CD4-positive, CD25-positive, alpha-beta regulatory T cell (primary cell): Measurements from ENCODE around the gene PRR15L. TPM values are rescaled to one million over a fixed set of nuclear protein-coding genes. Genes with fewer than 3 reads are reported as not detected.
"Not testable (repeated sequence)": the region's sequence is repeated elsewhere in the genome, so short reads cannot be mapped to it uniquely, and the experiment has no call there.

ENCODE experiments used
- ATAC-seq, 2 donors: fragments of 150-1000 bp; cut with Tn5 transposase; one replicate each; pipeline ENCODE4 v1.10.0; 2021; ENCODE audit warnings: low read depth in 2 of 2, moderate number of reproducible peaks in 2 of 2, moderate library complexity in 1 of 2
- DNase-seq, 3 donors: peaks; one replicate each; pipeline versions ENCODE4 v3.0.0 to v3.0.0-alpha.2; 2012 to 2022; ENCODE audit warnings: mixed read lengths in 1 of 3
- H3K27ac ChIP-seq: one replicate; pipeline ENCODE4 v1.7.0; 2013; ENCODE audit warnings: mild to moderate bottlenecking, low read length; ENCODE audit not compliant: insufficient read depth, poor library complexity, severe bottlenecking
- H3K27me3 ChIP-seq: one replicate; pipeline ENCODE4 v1.7.0; 2013; ENCODE audit warnings: low read length; ENCODE audit not compliant: control insufficient read depth, insufficient read depth
- H3K36me3 ChIP-seq: one replicate; pipeline ENCODE4 v1.7.0; 2013; ENCODE audit warnings: mild to moderate bottlenecking, low read length, moderate library complexity; ENCODE audit not compliant: control insufficient read depth, insufficient read depth
- H3K4me1 ChIP-seq: 2 replicates; pipeline ENCODE4 v1.7.0; 2013; ENCODE audit warnings: mild to moderate bottlenecking, low read length; ENCODE audit not compliant: insufficient read depth, control insufficient read depth, poor library complexity, severe bottlenecking
- H3K4me3 ChIP-seq: one replicate; pipeline ENCODE4 v1.7.0; 2013; ENCODE audit warnings: low read depth, mild to moderate bottlenecking, low read length, moderate library complexity
- H3K9me3 ChIP-seq, 2 experiments: 1 replicate in 1 of 2; 2 replicates in 1 of 2; pipeline ENCODE4 v1.7.0; 2013; ENCODE audit warnings: low read length in 2 of 2, mild to moderate bottlenecking in 1 of 2, moderate library complexity in 1 of 2; ENCODE audit not compliant: control insufficient read depth in 2 of 2
- H3K27ac Mint-ChIP-seq, 3 donors: one replicate each; pipeline ENCODE4 v1.8.0; 2020 to 2022; ENCODE audit warnings: mild to moderate bottlenecking in 3 of 3, mixed read lengths in 3 of 3, moderate library complexity in 2 of 3
- H3K27me3 Mint-ChIP-seq: one replicate; pipeline ENCODE4 v1.8.0; 2022; ENCODE audit warnings: mild to moderate bottlenecking, mixed read lengths
- H3K36me3 Mint-ChIP-seq: one replicate; pipeline ENCODE4 v1.8.0; 2020; ENCODE audit warnings: mixed read lengths
- H3K4me1 Mint-ChIP-seq, 4 donors: one replicate each; pipeline ENCODE4 v1.8.0; 2020 to 2022; ENCODE audit warnings: mixed read lengths in 4 of 4, mild to moderate bottlenecking in 1 of 4
- H3K4me3 Mint-ChIP-seq, 4 donors: one replicate each; pipeline ENCODE4 v1.8.0; 2020 to 2022; ENCODE audit warnings: mild to moderate bottlenecking in 4 of 4, mixed read lengths in 4 of 4, moderate library complexity in 3 of 4
- H3K9me3 Mint-ChIP-seq, 7 donors: one replicate each; pipeline ENCODE4 v1.8.0; 2020 to 2022; ENCODE audit warnings: mixed read lengths in 7 of 7, mild to moderate bottlenecking in 3 of 7, moderate library complexity in 2 of 7
- polyA plus RNA-seq, 4 donors: library from polyadenylated mRNA; unstranded; fragments of 300-500 nt; fragmentation: Illumina TruSeq; gene quantifications; one replicate each; pipeline ENCODE4 v1.2.3, GENCODE V29; 2021
- total RNA-seq: library from RNA; stranded (reverse); gene quantifications from one replicate; pipeline ENCODE4 v1.2.3, GENCODE V29; 2022

PRR15L gene
- total and polyA plus RNA-seq, 5 donors from 2014 or later, result 0.19 to 0.36 TPM; not detected in 3

DNA sequence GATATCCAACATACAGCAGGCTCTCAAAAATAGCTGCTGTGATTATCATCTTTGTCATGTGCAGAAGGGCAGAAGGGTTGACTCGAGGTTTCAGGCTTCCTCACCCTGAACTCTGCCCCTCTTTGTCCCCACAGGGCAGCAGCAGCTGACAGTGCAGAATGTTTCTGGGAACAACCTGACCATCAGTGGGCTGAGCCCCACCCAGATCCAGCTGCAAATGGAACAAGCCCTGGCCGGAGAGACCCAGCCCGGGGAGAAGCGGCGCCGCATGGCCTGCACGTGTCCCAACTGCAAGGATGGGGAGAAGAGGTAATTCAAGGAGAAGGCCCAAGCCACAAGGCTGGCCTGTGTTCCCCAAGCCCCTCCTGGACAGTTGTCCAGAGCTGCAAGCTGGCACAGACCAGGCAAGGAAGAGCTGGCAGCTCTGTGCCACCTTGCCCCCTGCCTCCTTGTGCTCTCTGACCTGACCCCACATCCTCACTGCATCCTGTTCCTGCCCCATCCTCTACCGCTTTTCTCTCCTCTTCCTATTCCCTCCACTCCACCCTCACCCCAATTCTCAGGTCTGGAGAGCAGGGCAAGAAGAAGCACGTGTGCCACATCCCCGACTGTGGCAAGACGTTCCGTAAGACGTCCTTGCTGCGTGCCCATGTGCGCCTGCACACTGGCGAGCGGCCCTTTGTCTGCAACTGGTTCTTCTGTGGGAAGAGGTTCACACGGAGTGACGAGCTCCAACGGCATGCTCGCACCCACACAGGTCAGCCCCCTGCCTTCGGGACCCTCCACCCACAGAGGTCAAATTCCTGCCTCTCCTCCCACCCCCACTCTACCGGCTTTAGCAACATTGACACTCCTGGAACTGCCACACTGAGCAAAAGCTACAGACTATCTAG lies 32.7 kb downstream of the PRR15L start:
- no peak for DNase-seq
- no peaks in the 10 kb centered on the region for H3K9me3 ChIP-seq
- Mint-ChIP-seq H3K4me1 (peaks cover 0 to 8% (median 2%) of the 10 kb centered on the region in 4 donors), H3K36me3 (peaks cover 42% of the 10 kb centered on the region), H3K27ac (peak overlapping the region in 1 of 3 donors; percentile 67), H3K9me3 (no peaks in the 10 kb centered on the region), H3K27me3 (no peaks in the 10 kb centered on the region), H3K4me3 (no peak overlapping the region)
- H3K4me3 ChIP-seq, result no peak overlapping the region
- H3K27me3 ChIP-seq, result no peaks in the 10 kb centered on the region
- peaks cover 65% of the 10 kb centered on the region for H3K36me3 ChIP-seq
- H3K4me1 ChIP-seq, result no peaks in the 10 kb centered on the region
- no peak for ATAC-seq
- no peak overlapping the region for H3K27ac ChIP-seq

DNA sequence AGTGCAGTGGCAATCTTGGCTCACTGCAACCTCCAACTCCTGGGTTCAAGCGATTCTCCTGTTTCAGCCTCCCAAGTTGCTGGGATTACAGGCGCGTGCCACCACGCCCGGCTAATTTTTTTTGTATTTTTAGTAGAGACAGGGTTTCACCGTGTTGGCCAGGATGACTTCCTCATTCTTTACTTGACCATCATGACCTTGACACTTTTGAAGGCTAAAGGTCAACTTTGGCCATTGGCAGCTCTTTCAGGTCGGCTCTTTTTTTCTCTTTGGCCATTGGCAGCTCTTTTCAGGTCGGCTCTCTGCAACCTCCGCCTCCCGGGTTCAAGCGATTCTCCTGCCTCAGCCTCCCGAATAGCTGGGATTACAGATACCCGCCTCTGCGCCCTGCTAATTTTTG lies 37.8 kb downstream of the PRR15L start:
- H3K27ac Mint-ChIP-seq, H3K27me3 Mint-ChIP-seq, H3K9me3 Mint-ChIP-seq, H3K27me3 ChIP-seq, H3K9me3 ChIP-seq, H3K4me1 ChIP-seq, DNase-seq, H3K27ac ChIP-seq, H3K4me3 Mint-ChIP-seq, H3K4me3 ChIP-seq, ATAC-seq: not testable (repeated sequence)
- H3K36me3 ChIP-seq, result peaks cover 53% of the 10 kb centered on the region
- Mint-ChIP-seq H3K4me1 (peaks cover 8 to 15% (median 12%) of the 10 kb centered on the region in 4 donors), H3K36me3 (peaks cover 38% of the 10 kb centered on the region)

DNA sequence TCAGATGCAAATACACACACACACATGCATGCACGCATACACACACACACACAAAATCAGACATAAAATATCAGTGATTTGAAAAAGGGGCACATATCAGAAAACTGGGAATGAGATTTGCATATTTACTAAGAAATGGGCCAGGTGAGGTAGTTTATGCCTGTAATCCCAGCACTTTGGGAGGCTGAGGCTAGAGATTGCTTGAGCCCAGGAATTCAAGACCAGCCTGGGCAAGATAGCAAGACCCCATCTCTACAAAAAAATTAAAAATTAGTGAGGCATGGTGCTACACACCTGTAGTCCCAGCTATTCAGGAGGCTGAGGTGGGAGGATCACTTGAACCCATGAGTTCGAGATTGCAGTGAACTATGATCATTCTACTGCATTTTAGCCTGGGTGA lies 38.7 kb downstream of the PRR15L start:
- Histone ChIP-seq H3K9me3 (no peaks in the 10 kb centered on the region), H3K4me3 (no peak overlapping the region), H3K27me3 (no peaks in the 10 kb centered on the region), H3K4me1 (no peaks in the 10 kb centered on the region), H3K36me3 (peaks cover 45% of the 10 kb centered on the region), H3K27ac (no peak overlapping the region)
- no peak overlapping the region for H3K4me3 Mint-ChIP-seq
- no peak overlapping the region for H3K27ac Mint-ChIP-seq
- H3K4me1 Mint-ChIP-seq, result peaks cover 8 to 16% (median 13%) of the 10 kb centered on the region in 4 donors
- H3K27me3 Mint-ChIP-seq, result no peaks in the 10 kb centered on the region
- DNase-seq (no peak), ATAC-seq (no peak)
- H3K9me3 Mint-ChIP-seq, result no peaks in the 10 kb centered on the region
- peaks cover 44% of the 10 kb centered on the region for H3K36me3 Mint-ChIP-seq

DNA sequence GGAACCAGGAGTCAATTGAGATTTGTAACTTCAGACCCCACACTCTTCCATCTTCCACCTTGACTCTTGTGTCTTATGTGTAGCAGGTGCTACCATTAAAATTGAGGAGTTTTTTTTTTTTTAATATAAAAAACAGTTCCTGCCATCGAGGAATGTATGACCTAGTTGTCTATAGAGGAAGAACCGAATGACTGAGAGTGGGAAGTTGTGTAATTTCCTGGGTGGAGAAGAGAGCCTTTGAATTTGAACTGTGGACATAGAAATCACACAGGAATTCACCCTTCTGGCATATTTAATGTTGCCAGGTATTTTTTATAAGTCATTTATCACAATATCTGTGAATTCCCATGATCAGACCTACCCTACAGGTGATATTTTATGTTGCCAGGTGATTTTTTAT lies 39.7 kb downstream of the PRR15L start:
- Histone ChIP-seq H3K9me3 (no peaks in the 10 kb centered on the region), H3K27me3 (no peaks in the 10 kb centered on the region), H3K4me3 (no peak overlapping the region), H3K36me3 (peaks cover 36% of the 10 kb centered on the region), H3K27ac (no peak overlapping the region), H3K4me1 (no peaks in the 10 kb centered on the region)
- H3K36me3 Mint-ChIP-seq, result peaks cover 40% of the 10 kb centered on the region
- ATAC-seq, result no peak
- H3K27ac Mint-ChIP-seq, result peak overlapping the region in 1 of 3 donors; percentile 45
- H3K27me3 Mint-ChIP-seq, result no peaks in the 10 kb centered on the region
- no peaks in the 10 kb centered on the region for H3K9me3 Mint-ChIP-seq
- DNase-seq, result no peak
- no peak overlapping the region for H3K4me3 Mint-ChIP-seq
- peaks cover 8 to 16% (median 13%) of the 10 kb centered on the region in 4 donors for H3K4me1 Mint-ChIP-seq

DNA sequence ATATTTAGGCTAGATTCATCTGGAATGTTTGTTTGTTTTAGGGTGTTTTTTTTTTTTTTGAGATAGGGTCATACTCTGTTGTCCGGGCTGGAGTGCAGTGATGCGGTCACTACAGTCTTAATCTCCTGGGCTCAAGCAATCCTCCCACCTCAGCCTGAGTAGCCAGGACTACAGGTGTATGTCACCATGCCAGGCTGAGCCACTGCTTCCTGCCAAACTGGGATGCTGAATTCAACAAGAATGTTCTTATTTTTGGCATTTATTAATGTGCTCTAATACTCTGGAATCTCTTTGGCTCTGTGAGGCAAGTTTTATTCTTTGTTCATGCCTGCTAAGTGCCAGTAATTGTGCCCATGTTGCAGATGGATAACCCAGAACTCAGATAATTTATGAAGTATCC lies 40.1 kb downstream of the PRR15L start:
- ATAC-seq (no peak), DNase-seq (no peak)
- Mint-ChIP-seq H3K4me3 (no peak overlapping the region), H3K27ac (peak overlapping the region in 2 of 3 donors; percentile 22 to 45), H3K27me3 (no peaks in the 10 kb centered on the region), H3K36me3 (peaks cover 36% of the 10 kb centered on the region), H3K9me3 (no peaks in the 10 kb centered on the region), H3K4me1 (peaks cover 8 to 18% (median 13%) of the 10 kb centered on the region in 4 donors)
- Histone ChIP-seq H3K36me3 (peaks cover 32% of the 10 kb centered on the region), H3K27me3 (no peaks in the 10 kb centered on the region), H3K27ac (no peak overlapping the region), H3K9me3 (no peaks in the 10 kb centered on the region), H3K4me1 (no peaks in the 10 kb centered on the region), H3K4me3 (no peak overlapping the region)

DNA sequence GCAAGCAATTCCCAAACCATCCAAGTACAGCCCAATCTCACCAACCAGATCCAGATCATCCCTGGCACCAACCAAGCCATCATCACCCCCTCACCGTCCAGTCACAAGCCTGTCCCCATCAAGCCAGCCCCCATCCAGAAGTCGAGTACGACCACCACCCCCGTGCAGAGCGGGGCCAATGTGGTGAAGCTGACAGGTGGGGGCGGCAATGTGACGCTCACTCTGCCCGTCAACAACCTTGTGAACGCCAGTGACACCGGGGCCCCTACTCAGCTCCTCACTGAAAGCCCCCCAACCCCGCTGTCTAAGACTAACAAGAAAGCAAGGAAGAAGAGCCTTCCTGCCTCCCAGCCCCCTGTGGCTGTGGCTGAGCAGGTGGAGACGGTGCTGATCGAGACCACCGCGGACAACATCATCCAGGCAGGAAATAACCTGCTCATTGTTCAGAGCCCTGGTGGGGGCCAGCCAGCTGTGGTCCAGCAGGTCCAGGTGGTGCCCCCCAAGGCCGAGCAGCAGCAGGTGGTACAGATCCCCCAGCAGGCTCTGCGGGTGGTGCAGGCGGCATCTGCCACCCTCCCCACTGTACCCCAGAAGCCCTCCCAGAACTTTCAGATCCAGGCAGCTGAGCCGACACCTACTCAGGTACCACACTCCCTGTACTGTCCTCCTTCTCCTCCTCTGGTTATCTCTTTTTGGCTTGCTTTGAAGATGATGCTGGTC lies 41.0 kb downstream of the PRR15L start:
- Histone ChIP-seq H3K4me1 (no peaks in the 10 kb centered on the region), H3K27me3 (no peaks in the 10 kb centered on the region), H3K27ac (no peak overlapping the region), H3K4me3 (no peak overlapping the region), H3K9me3 (no peaks in the 10 kb centered on the region), H3K36me3 (peaks cover 30% of the 10 kb centered on the region)
- no peaks in the 10 kb centered on the region for H3K27me3 Mint-ChIP-seq
- H3K4me1 Mint-ChIP-seq, result peaks cover 11 to 20% (median 13%) of the 10 kb centered on the region in 4 donors
- DNase-seq, result no peak
- H3K36me3 Mint-ChIP-seq, result peaks cover 28% of the 10 kb centered on the region
- peak overlapping the region in 2 of 3 donors; percentile 45 to 84 for H3K27ac Mint-ChIP-seq
- H3K4me3 Mint-ChIP-seq, result no peak overlapping the region
- no peak for ATAC-seq
- no peaks in the 10 kb centered on the region for H3K9me3 Mint-ChIP-seq

DNA sequence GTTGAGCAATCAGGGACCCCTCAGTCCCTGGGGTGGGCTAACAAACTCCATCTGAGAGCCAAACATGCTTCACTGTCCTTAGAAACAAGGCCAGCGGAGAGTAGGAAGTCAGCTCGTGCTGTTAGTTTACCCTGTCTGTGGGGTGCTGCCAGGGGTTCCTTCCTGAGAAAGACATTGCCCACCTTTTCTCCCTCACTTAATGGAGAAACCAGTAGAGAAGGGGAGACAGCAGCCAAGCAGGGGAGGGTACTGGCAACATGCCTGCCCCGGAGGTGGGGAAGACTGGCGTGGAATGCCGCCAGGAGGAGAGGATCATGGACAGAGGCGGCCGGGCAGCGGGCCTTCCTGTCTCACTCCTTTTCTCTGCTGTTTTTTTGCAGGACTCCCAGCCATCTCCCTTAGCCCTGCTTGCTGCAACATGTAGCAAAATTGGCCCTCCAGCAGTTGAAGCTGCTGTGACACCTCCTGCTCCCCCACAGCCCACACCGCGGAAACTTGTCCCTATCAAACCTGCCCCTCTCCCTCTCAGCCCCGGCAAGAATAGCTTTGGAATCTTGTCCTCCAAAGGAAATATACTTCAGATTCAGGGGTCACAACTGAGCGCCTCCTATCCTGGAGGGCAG lies 41.8 kb downstream of the PRR15L start:
- no peak overlapping the region for H3K4me3 ChIP-seq
- no peaks in the 10 kb centered on the region for H3K4me1 ChIP-seq
- no peaks in the 10 kb centered on the region for H3K9me3 Mint-ChIP-seq
- no peak for ATAC-seq
- no peaks in the 10 kb centered on the region for H3K27me3 Mint-ChIP-seq
- peaks cover 26% of the 10 kb centered on the region for H3K36me3 Mint-ChIP-seq
- H3K27ac Mint-ChIP-seq, result peak overlapping the region in 1 of 3 donors; percentile 67
- DNase-seq, result no peak
- H3K27me3 ChIP-seq, result no peaks in the 10 kb centered on the region
- H3K9me3 ChIP-seq, result no peaks in the 10 kb centered on the region
- peaks cover 11 to 20% (median 12%) of the 10 kb centered on the region in 4 donors for H3K4me1 Mint-ChIP-seq
- H3K4me3 Mint-ChIP-seq, result no peak overlapping the region
- peaks cover 27% of the 10 kb centered on the region for H3K36me3 ChIP-seq
- no peak overlapping the region for H3K27ac ChIP-seq
